Mesendoderm (in vitro differentiated cells): ENCODE data around the gene SCNN1B.

Source experiments
- DNase-seq: peaks from one replicate; pipeline ENCODE4 v3.0.0; 2013
- H2AK5ac ChIP-seq: 2 replicates; pipeline ENCODE4 v1.6.1; 2013; ENCODE audit warnings: low read length, inconsistent platforms
- H2BK120ac ChIP-seq: 2 replicates; pipeline ENCODE4 v1.6.1; 2013; ENCODE audit warnings: low read depth, mild to moderate bottlenecking, low read length, moderate library complexity, mixed read lengths
- H2BK15ac ChIP-seq: replicated peaks from 2 replicates; pipeline ENCODE4 v1.6.1; 2013; ENCODE audit warnings: low read depth, mild to moderate bottlenecking, moderate library complexity
- H2BK5ac ChIP-seq: 2 replicates; pipeline ENCODE4 v1.6.1; 2013; ENCODE audit warnings: low read length, inconsistent platforms
- H3K18ac ChIP-seq: 2 replicates; pipeline ENCODE4 v1.6.1; 2013; ENCODE audit warnings: mild to moderate bottlenecking, low read length, mixed read lengths
- H3K23ac ChIP-seq: one replicate; pipeline ENCODE4 v1.6.1; 2013; ENCODE audit warnings: low read length
- H3K27ac ChIP-seq: 2 replicates; pipeline ENCODE4 v1.5.1; 2013; ENCODE audit warnings: low read depth, mild to moderate bottlenecking, inconsistent platforms, low read length, moderate library complexity
- H3K27me3 ChIP-seq: 2 replicates; pipeline ENCODE4 v1.6.1; 2013; ENCODE audit warnings: low read length, control low read depth, mild to moderate bottlenecking, inconsistent platforms; ENCODE audit not compliant: insufficient read depth, poor library complexity
- H3K36me3 ChIP-seq: 2 replicates; pipeline ENCODE4 v1.6.1; 2013; ENCODE audit warnings: low read length, inconsistent platforms; ENCODE audit not compliant: control insufficient read depth, insufficient read depth
- H3K4ac ChIP-seq: one replicate; pipeline ENCODE4 v1.6.1; 2013; ENCODE audit warnings: low read depth, mild to moderate bottlenecking, low read length, moderate library complexity
- H3K4me1 ChIP-seq: 2 replicates; pipeline ENCODE4 v1.6.1; 2013; ENCODE audit warnings: low read depth, low read length, inconsistent platforms; ENCODE audit not compliant: control insufficient read depth
- H3K4me2 ChIP-seq: 2 replicates; pipeline ENCODE4 v1.6.1; 2013; ENCODE audit warnings: low read length
- H3K4me3 ChIP-seq: 2 replicates; pipeline ENCODE4 v1.5.1; 2013; ENCODE audit warnings: mild to moderate bottlenecking, low read length
- H3K56ac ChIP-seq: one replicate; pipeline ENCODE4 v1.6.1; 2013; ENCODE audit warnings: low read length
- H3K79me1 ChIP-seq: 2 replicates; pipeline ENCODE4 v1.6.1; 2013; ENCODE audit warnings: low read length, inconsistent platforms
- H3K79me2 ChIP-seq: 2 replicates; pipeline ENCODE4 v1.6.1; 2013; ENCODE audit warnings: mild to moderate bottlenecking, low read length; ENCODE audit not compliant: control insufficient read depth, insufficient read depth
- H3K9ac ChIP-seq: 2 replicates; pipeline ENCODE4 v1.6.1; 2013; ENCODE audit warnings: low read length, inconsistent platforms
- H4K5ac ChIP-seq: one replicate; pipeline ENCODE4 v1.6.1; 2013; ENCODE audit warnings: low read length
- H4K8ac ChIP-seq: one replicate; pipeline ENCODE4 v1.6.1; 2013; ENCODE audit warnings: low read depth, mild to moderate bottlenecking, control low read depth, low read length, moderate library complexity
- WGBS: extraction: QIAGEN DNeasy Blood & Tissue Kit; methylation state at CpG from one replicate; pipeline ENCODE4 v1.1.7; 2013; ENCODE audit warnings: low lambda C conversion rate, missing lambda C conversion rate; ENCODE audit not compliant: insufficient coverage; ENCODE audit errors: extremely low coverage; 5-methylcytosine and 5-hydroxymethylcytosine counted together

SCNN1B gene

DNA sequence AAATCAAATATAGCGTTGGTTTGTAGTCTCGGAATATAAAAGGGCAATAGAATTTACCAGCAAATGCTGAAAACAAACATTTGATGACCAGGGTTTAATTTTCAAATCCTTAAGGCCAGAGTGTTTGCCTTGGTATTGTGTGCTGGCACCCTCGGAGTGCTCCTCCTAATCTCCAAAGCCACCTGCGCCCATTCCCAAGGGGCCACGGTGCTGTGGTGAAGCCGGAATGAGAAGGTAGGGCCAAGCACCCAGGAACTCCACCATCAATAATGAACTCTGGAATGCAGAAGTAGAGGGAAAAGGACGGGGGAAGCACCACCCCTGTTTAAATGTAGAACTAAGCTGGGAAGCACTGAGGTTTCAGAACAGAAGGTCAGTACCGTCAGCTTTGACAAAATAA is 99.0 kb downstream of the SCNN1B start:
- Histone ChIP-seq H3K4me2 (no peak overlapping the region), H3K18ac (no peak overlapping the region), H3K27me3 (no peaks in the 10 kb centered on the region), H4K8ac (no peak overlapping the region), H3K36me3 (no peaks in the 10 kb centered on the region), H3K79me1 (no peaks in the 10 kb centered on the region), H3K23ac (no peak overlapping the region), H3K56ac (no peak overlapping the region), H4K5ac (no peak overlapping the region), H3K79me2 (no peaks in the 10 kb centered on the region), H3K4me1 (no peaks in the 10 kb centered on the region), H3K4ac (no peak overlapping the region), H2BK120ac (no peak overlapping the region), H2BK5ac (no peak overlapping the region), H3K9ac (no peak overlapping the region), H2BK15ac (no peak overlapping the region), H3K27ac (no peak overlapping the region), H3K4me3 (no peak overlapping the region), H2AK5ac (no peak overlapping the region)
- DNase-seq: no peak
- no CpG with 5 or more reads among the region's 8 CpGs for WGBS

GRCh38 chr16:23402100-23402499 is 100.0 kb downstream of the SCNN1B start:
- no peaks in the 10 kb centered on the region for H3K36me3 ChIP-seq
- H4K5ac ChIP-seq: no peak overlapping the region
- H3K4me1 ChIP-seq: no peaks in the 10 kb centered on the region
- H3K79me1 ChIP-seq: no peaks in the 10 kb centered on the region
- H2BK15ac ChIP-seq: no peak overlapping the region
- no peak for DNase-seq
- no peak overlapping the region for H3K9ac ChIP-seq
- no peak overlapping the region for H4K8ac ChIP-seq
- no CpG with 5 or more reads among the region's 2 CpGs for WGBS
- H3K18ac ChIP-seq: no peak overlapping the region
- H2BK120ac ChIP-seq: no peak overlapping the region
- H2BK5ac ChIP-seq: no peak overlapping the region
- H3K4me2 ChIP-seq: no peak overlapping the region
- H3K79me2 ChIP-seq: no peaks in the 10 kb centered on the region
- H3K4me3 ChIP-seq: no peak overlapping the region
- no peaks in the 10 kb centered on the region for H3K27me3 ChIP-seq
- H3K23ac ChIP-seq: no peak overlapping the region
- no peak overlapping the region for H3K4ac ChIP-seq
- no peak overlapping the region for H3K56ac ChIP-seq
- no peak overlapping the region for H2AK5ac ChIP-seq
- H3K27ac ChIP-seq: no peak overlapping the region

DNA sequence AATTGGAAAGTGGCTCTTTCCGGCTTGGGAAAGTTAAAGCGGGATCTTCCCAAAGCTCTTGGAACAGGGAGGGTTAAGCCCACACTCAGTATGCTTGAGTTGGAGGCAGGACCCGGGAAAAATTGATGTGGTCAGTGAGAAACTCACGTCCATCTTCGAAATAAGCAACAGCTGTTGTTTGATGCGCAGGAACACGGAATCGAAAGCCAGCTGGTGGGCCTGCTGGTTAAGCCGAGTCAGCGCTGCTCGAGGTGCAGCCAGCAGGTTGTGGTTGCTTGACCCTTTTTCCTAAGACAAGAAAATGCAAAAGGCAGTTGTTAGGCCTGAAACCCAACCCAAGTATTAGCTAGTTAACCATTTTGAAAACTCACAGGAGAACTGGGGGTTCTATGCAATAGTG is 101.4 kb downstream of the SCNN1B start:
- H2AK5ac ChIP-seq: no peak overlapping the region
- H3K56ac ChIP-seq: no peak overlapping the region
- no peak overlapping the region for H4K5ac ChIP-seq
- no peak overlapping the region for H3K4me3 ChIP-seq
- no peaks in the 10 kb centered on the region for H3K79me1 ChIP-seq
- H3K27ac ChIP-seq: no peak overlapping the region
- H3K4me2 ChIP-seq: no peak overlapping the region
- WGBS: no CpG with 5 or more reads among the region's 11 CpGs
- H3K23ac ChIP-seq: no peak overlapping the region
- no peaks in the 10 kb centered on the region for H3K27me3 ChIP-seq
- no peaks in the 10 kb centered on the region for H3K79me2 ChIP-seq
- no peaks in the 10 kb centered on the region for H3K4me1 ChIP-seq
- no peak overlapping the region for H2BK5ac ChIP-seq
- no peaks in the 10 kb centered on the region for H3K36me3 ChIP-seq
- no peak for DNase-seq
- H2BK120ac ChIP-seq: no peak overlapping the region
- no peak overlapping the region for H3K4ac ChIP-seq
- H4K8ac ChIP-seq: no peak overlapping the region
- no peak overlapping the region for H3K9ac ChIP-seq
- H2BK15ac ChIP-seq: no peak overlapping the region
- H3K18ac ChIP-seq: no peak overlapping the region

- Histone ChIP-seq H3K36me3 (no peaks in the 10 kb centered on the region), H3K56ac (no peak overlapping the region), H3K9ac (no peak overlapping the region), H3K4me3 (no peak overlapping the region), H3K4ac (no peak overlapping the region), H3K79me1 (no peaks in the 10 kb centered on the region), H3K23ac (no peak overlapping the region), H2BK5ac (no peak overlapping the region), H4K5ac (no peak overlapping the region), H3K79me2 (no peaks in the 10 kb centered on the region), H2AK5ac (no peak overlapping the region), H2BK120ac (no peak overlapping the region), H3K4me2 (no peak overlapping the region), H3K4me1 (no peaks in the 10 kb centered on the region), H4K8ac (no peak overlapping the region), H3K27ac (no peak overlapping the region), H3K18ac (no peak overlapping the region), H2BK15ac (no peak overlapping the region), H3K27me3 (no peaks in the 10 kb centered on the region)
- DNase-seq: no peak
- WGBS: no CpG with 5 or more reads among the region's 2 CpGs
These were observed 103.9 kb downstream of the SCNN1B start for GRCh38 chr16:23406024-23406423.

DNA sequence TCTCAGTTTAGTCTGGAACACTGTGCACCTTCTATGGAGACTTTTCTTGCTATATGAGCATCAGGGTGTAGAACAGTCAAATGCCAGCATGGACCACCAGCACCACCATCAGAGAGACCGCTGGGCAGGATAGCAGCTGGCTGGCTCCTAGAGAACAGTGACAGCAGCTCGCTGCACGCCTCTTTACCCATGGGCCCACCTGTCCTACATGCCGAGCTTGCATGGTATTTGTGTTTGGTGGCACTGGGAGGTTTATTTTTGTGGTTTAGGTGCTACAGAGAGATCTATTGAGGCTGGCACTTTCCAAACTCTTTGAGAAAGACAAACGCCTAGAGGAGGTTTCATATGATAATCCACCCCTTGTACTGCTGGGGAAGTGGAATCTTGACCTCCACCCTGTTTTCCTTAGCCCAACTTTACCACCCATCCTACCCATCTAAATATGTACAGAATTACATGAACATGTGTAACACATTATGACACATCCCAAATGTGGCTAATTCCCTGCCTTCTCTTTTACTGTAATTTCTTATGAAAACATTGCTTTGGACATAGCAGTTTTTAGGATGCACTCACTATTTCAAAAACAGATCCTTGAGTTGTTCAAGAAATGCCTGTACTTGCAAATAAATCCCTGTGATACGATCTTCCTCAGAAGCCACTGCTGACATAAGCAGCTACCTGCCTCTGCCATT is 104.6 kb downstream of the SCNN1B start:
- H3K9ac ChIP-seq: no peak overlapping the region
- no peak overlapping the region for H2AK5ac ChIP-seq
- H3K4me2 ChIP-seq: no peak overlapping the region
- H2BK120ac ChIP-seq: no peak overlapping the region
- H2BK15ac ChIP-seq: no peak overlapping the region
- no peak overlapping the region for H2BK5ac ChIP-seq
- H3K27ac ChIP-seq: no peak overlapping the region
- no peak overlapping the region for H3K23ac ChIP-seq
- H3K79me2 ChIP-seq: no peaks in the 10 kb centered on the region
- no peak overlapping the region for H3K56ac ChIP-seq
- no CpG with 5 or more reads among the region's 6 CpGs for WGBS
- H3K79me1 ChIP-seq: no peaks in the 10 kb centered on the region
- DNase-seq: no peak
- no peak overlapping the region for H3K4ac ChIP-seq
- H3K36me3 ChIP-seq: no peaks in the 10 kb centered on the region
- no peaks in the 10 kb centered on the region for H3K4me1 ChIP-seq
- H3K4me3 ChIP-seq: no peak overlapping the region
- no peak overlapping the region for H4K8ac ChIP-seq
- H3K18ac ChIP-seq: no peak overlapping the region
- no peaks in the 10 kb centered on the region for H3K27me3 ChIP-seq
- no peak overlapping the region for H4K5ac ChIP-seq
